HCEC 1CT (cell line): ENCODE data around the gene HTR3E.
A peak's percentile ranks its signal among the peaks of the same experiment; 100 is the strongest.
"Not testable (repeated sequence)": the region's sequence is repeated elsewhere in the genome, so short reads cannot be mapped to it uniquely, and the experiment has no call there.

Experiments
- DNase-seq: peaks from one replicate; pipeline ENCODE4 v3.0.0-alpha.2; 2017

HTR3E gene

DNA sequence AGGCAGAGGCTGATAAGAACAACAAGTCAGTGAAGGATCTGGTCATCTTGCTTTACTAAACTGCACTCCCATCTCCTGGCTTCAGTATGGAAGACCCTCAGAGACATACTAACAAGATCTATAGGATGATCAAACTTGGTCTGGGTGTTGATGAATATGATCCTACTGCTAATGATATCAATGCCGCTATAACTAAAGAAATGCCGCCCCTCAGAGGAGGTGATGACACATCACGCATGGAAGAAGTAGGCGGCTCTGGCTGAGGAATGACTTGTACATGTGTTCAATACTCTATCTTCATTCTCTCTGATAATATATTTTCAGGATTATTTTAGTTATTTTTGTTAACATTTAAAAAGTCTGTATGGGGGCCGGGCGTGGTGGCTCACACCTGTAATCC, 20.8 kb downstream of the HTR3E start:
- DNase-seq = no peak

- DNase-seq = not testable (repeated sequence)
Measured at GRCh38 chr3:184121031-184121430, 24.2 kb downstream of the HTR3E start.

DNA sequence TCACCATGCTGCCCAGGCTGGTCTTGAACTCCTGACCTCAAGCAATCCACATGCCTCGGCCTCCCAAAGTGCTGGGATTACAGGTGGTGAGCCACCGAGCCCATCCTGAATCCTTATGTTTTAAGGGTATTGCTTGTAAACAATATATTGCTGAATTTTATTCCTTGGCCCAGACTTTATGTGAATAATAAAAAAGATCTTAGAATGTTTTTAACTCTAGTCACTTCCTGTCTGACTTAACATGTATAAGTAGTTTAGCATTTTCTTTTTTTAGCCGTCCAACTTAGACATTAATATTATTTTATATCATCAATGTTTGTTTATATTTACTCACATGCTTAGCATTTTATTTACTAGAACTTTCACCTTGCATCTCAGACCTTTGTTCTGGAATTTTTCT, 29.1 kb downstream of the HTR3E start:
- DNase-seq = peak; percentile 57

DNA sequence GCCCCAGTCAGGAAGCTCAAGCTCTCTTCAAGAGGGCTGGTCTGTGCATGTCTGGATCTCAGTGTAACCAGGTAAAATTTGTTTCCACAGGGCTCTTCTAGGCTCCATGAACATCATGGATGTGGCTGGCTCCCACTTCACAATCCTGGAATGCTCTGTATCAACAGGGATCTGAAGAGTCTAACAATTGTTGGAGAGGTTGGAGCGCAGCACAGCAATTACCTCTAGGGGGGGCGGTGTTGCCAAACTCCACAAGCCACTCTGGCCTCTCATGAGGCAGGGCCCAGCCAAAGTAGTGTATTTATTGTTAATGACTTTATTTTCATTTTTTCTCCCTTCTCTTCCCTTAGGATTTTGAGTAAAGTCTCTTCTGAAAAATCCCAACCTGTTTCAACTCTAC, 32.1 kb downstream of the HTR3E start:
- DNase-seq = peak; percentile 41

DNA sequence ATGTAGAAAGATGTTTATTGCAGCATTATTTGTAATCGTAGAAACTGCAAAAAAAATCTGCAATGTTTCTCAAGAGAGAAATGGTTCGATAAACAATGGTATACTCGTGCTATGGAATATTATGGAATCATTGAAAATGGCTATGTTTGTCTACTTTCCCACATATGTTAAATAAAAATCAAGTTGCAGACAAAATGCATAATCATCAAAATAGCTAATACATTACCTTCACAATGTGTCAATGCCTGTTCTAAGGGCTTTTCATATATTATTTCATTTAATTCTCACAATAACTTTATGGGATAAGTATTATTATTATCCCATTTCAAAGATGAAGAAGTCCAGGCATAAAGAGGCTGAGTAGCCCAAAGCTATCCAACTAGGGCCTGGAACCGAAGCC, 36.1 kb downstream of the HTR3E start:
- no peak for DNase-seq

GRCh38 chr3:184133840-184134745, 37.2 kb downstream of the HTR3E start:
- peak; percentile 73 for DNase-seq

DNA sequence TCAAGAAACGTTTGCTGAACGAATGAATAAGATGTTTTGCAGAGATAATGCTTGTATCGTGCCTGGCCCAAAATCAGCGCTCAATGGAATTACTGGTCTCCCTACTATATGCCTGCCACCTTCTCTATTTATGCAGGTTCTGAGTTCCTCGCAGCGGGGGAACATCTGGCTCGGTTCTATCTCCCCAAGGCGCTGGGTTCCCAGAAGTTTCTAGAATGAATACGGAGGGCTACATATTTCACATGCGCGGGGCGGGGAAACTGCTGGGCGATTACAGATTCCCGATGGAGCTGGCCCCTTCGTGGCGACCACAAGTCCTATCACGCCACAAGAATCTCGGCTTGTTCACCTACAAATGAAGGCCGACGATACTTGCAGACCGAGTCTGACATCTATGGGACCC, 37.9 kb downstream of the HTR3E start:
- peak; percentile 5 for DNase-seq

DNA sequence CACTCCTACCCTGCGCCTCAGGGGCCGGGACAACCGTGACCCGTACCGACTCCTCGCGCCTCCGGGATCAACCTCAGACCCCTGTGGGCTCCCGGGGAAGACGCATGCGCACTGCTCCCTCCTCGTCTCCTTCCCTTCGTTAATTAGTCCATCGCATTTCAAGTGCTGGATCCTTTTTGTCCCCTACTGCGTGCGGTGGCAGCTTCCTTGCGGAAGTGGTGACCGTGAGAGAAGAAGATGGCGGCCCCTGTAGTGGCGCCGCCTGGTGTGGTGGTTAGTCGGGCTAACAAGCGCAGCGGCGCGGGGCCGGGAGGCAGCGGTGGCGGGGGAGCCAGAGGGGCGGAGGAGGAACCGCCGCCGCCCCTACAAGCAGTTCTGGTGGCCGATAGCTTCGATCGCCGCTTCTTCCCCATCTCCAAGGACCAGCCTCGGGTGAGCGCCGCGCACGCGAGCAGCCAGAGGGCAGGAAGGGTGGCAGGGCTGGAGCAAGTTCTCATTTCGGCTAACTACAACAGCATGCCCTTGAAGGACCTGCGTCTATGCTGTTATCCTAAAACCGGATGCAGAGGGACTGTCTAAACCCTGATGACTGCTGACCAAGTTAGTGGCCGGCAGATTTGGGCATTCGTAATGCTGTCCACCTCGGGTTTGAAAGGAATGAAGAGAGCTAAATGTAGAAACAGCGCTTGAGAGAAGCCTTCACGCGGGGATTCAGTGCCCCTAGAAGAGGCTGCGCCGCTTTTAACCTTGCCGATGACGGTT, 38.5 kb downstream of the HTR3E start, which contains the start of gene EIF2B5:
Gene EIF2B5 (plus strand): TSS at position 210 of the 762 bp plus-strand sequence. CDS start 28 bp downstream, at position 238.
- peak; percentile 88 for DNase-seq

DNA sequence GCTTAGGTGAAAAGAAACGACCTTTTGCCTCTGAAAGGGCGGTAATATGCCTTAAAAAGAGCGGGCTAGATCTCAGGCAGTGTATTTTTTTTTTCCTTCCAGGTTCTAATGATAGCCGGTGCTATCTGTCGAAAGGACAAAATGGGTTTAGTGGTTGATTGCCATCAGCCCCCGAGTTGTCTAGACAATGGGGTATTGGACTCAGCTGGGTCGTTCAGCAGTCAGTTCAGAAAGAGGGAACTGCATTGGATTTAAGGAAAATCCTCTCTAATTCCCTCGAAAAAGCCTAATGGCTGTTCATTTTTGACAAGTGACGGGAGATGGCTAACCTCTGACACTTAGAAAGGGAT, 39.0 kb downstream of the HTR3E start:
- DNase-seq = no peak

GRCh38 chr3:184140436-184140835, 43.6 kb downstream of the HTR3E start:
- no peak for DNase-seq

DNA sequence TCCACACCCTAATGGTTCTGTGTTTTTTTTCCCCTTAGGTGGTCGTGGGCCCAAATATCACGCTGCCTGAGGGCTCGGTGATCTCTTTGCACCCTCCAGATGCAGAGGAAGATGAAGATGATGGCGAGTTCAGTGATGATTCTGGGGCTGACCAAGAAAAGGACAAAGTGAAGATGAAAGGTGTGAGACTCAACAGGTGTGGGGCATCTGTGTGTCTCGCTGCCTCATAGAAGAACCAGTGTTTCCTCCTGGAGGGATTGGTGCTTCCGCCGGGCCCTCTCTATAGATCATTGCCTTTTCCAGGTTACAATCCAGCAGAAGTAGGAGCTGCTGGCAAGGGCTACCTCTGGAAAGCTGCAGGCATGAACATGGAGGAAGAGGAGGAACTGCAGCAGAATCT, 45.3 kb downstream of the HTR3E start:
- no peak for DNase-seq

- no peak for DNase-seq
Measured at GRCh38 chr3:184143327-184143726, 46.5 kb downstream of the HTR3E start.

- no peak for DNase-seq
Measured at GRCh38 chr3:184144505-184144904, 47.6 kb downstream of the HTR3E start.

DNA sequence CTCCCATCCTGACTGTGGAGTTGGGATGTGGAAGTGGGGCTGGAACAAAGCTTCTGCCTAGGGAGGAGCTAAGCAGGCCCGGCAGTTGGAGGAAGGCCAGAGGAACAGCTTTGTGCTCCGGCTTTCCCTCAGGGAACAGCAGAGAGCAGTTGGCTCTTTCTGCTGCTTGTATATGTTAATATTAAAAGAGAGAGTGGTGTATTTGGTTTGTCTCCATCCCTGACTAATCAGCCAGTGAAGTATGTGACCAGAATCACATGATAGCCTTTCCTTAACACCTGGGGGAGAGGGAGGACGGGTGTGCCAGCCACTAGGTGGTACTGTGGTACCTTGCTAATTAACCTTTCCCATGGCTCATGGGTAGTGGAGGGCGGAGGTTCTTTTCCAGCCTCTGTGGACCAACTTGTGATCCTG, 48.3 kb downstream of the HTR3E start:
- DNase-seq = peak; percentile 35

- no peak for DNase-seq
Measured at GRCh38 chr3:184145751-184146270, 48.9 kb downstream of the HTR3E start.

GRCh38 chr3:184148076-184148475, 51.2 kb downstream of the HTR3E start:
- DNase-seq = no peak

- no peak for DNase-seq
Measured at GRCh38 chr3:184149123-184149522, 52.3 kb downstream of the HTR3E start.

DNA sequence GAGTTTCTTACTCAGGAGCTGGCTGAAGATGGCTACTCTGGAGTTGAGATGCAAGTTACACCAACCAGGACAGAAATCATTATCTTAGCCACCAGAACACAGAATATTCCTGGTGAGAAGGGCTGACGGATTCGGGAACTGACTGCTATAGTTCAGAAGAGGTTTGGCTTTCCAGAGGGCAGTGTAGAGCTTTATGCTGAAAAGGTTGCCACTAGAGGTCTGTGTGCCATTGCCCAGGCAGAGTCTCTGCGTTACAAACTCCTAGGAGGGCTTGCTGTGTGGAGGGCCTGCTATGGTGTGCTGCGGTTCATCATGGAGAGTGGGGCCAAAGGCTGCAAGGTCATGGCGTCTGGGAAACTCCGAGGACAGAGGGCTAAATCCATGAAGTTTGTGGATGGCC, 52.9 kb downstream of the HTR3E start:
- not testable (repeated sequence) for DNase-seq

DNA sequence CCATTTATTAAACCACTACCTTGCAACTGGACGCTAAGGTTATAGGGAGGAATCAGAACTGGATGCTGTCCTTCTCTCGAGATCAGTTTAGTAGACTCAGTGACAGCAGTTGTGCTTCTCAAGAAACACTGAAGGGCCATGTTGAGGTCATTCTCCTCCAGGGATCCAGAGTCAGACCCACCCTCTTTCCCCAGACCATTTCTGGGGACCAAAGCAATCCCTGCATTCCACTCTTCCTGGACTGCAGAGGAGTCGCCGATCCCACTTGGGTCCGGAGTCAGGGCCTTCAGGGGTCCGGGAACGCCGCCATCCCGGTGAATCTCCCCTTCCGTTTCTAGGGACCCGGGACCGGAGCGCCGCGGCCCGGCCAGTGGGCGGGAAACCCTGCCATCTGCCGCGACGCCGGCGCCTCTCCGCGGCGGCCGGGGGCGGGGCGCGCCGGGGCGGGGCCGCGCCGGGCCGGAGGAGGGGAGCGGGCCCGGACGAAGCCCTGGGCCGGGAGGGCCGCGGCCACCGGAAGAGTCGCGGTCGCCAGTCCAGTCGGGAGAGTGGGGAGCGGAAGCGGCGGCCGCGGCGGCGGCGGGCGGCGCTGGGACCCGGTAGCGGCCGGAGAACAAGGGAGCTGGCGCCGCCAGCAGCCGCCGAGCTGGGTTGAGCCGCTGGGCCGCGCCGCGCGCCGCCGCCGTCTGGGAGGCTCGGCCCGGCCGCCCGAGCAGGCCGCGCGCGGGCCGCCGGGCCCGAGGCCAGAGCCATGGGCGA, 58.2 kb downstream of the HTR3E start, which contains the start of gene DVL3:
Gene DVL3 (plus strand): TSS at position 493 of the 759 bp plus-strand sequence. CDS start 259 bp downstream, at position 752.
- DNase-seq = peak; percentile 68

- DNase-seq = peak; percentile 40
Measured at GRCh38 chr3:184155644-184156521, 59.0 kb downstream of the HTR3E start.

DNA sequence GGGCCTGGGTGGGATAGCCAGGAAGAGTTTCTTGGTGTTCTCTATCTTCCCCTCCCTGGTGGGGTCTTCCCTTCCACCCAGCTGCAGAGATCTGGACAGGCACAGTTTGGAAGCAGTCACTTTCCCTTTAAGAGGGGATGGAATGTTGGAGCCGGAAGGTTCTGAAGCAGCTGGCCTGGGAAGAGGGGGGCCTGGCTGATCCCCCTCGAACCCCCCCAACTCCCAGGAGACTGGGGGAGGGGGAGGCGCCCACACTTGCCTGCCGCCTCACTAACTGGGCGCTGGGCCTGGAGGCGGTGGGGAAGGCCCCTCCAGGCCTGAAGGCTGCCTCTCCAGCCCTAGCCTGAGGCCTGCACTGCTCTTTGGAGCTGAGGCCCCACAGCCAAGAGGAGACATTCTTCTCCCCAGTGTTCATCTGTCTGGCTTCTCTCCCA, 59.7 kb downstream of the HTR3E start:
- peak; percentile 53 for DNase-seq
